GM06990 (cell line): Measurements from ENCODE around the gene ZNF281.
"Not testable (repeated sequence)": the region's sequence is repeated elsewhere in the genome, so short reads cannot be mapped to it uniquely, and the experiment has no call there.

ENCODE experiments used
- DNase-seq: peaks from one replicate; pipeline ENCODE4 v3.0.0-alpha.2; 2011; ENCODE audit not compliant: insufficient read length; ENCODE audit errors: extremely low read depth
- H3K27me3 ChIP-seq: replicated peaks from 2 replicates; pipeline ENCODE4 v1.6.0; 2011; ENCODE audit warnings: low read length; ENCODE audit not compliant: control insufficient read depth, insufficient read depth
- H3K36me3 ChIP-seq: 2 replicates; pipeline ENCODE4 v1.5.1; 2011; ENCODE audit warnings: low read length; ENCODE audit not compliant: control insufficient read depth, insufficient read depth
- H3K4me3 ChIP-seq: replicated peaks from 2 replicates; pipeline ENCODE4 v1.5.1; 2011; ENCODE audit warnings: low read depth, mild to moderate bottlenecking, control low read depth, low read length
- TF ChIP-seq, protein P1 (sequence below): IDR thresholded peaks from 2 replicates; pipeline ENCODE4 v1.5.1; 2011; ENCODE audit warnings: low read length, control low read depth, mild to moderate bottlenecking, inconsistent platforms; ENCODE audit not compliant: insufficient read depth, poor library complexity, severe bottlenecking

The ZNF281 gene

DNA sequence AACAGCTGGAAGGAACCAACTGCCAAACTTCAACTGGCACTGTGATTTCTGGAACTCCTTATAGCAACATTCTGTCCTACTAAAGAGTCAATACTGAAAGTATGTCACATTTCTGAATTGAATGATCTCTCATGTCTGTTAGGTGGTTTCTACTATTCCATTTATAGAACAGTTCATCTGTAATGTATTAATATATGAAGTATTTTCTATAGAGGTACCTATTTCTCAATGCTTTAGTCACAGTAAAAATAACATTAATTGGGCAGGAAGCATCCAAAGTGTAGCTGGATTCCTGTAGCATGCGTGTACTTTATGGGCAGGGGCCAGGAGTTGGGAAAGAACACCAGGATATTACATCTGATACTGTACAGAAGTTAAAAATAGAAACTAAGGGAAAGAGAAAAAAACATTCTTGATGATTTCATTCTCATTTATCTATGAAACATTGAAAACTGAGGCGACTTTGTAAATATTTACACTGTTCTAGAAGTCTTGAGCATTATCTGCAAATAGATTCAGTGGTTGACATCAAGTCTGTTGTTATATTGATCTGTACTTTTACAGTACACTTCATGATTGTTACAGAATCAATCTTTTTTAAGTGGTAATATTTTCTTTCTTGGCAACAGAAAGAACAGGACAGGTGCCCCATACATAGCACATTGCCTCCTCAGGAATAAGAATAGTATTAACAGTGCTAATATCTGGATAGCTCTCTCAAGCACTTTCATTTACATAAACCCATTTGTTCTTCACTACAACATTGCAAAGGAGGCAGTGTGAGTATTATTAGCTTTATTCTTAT is 6.2 kb upstream of the ZNF281 start:
- Histone ChIP-seq H3K36me3 (no peaks in the 10 kb centered on the region), H3K4me3 (peak overlapping the region; percentile 27), H3K27me3 (no peaks in the 10 kb centered on the region)
- peak; percentile 31 for DNase-seq
- TF ChIP-seq, protein P1, sequence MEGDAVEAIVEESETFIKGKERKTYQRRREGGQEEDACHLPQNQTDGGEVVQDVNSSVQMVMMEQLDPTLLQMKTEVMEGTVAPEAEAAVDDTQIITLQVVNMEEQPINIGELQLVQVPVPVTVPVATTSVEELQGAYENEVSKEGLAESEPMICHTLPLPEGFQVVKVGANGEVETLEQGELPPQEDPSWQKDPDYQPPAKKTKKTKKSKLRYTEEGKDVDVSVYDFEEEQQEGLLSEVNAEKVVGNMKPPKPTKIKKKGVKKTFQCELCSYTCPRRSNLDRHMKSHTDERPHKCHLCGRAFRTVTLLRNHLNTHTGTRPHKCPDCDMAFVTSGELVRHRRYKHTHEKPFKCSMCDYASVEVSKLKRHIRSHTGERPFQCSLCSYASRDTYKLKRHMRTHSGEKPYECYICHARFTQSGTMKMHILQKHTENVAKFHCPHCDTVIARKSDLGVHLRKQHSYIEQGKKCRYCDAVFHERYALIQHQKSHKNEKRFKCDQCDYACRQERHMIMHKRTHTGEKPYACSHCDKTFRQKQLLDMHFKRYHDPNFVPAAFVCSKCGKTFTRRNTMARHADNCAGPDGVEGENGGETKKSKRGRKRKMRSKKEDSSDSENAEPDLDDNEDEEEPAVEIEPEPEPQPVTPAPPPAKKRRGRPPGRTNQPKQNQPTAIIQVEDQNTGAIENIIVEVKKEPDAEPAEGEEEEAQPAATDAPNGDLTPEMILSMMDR = no peak

DNA sequence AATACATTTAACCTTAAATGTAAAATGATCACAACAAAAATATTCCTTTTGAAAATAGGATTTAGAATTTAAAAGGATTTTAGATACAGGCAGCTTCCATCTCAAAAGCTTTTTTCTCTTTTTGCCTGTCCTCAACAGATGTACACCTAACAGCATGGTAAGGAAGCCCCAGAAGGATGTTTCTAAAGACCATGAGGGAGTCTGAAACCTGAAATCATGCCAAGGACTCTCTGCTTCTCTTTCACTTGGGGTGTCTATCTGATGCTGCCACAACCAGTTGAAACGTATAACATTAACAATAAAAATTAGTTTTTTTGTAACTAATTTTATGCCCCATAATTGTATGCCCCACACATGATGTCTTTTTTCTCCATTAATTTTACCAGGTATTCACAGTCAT is 5.4 kb upstream of the ZNF281 start:
- Histone ChIP-seq H3K36me3 (no peaks in the 10 kb centered on the region), H3K27me3 (no peaks in the 10 kb centered on the region), H3K4me3 (peak overlapping the region; percentile 27)
- TF ChIP-seq, protein P1 = no peak
- DNase-seq = no peak

DNA sequence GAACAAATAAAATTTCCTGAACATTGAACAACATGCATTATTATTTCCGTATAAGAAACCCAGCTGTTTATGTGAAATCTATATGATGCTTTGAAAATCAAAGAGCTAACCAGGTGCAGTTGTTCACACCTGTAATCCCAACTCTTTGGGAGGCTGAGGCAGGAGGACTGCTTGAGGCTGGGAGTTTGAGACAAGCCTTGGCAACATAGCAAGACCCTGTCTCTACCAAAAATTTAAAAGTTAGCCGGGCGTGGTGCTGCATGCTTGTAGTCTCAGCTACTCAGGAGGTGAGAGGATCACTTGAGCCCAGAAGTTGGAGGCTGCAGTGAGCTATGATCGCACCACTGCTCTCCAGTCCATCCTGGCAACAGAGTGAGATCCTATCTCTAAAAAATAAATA is 4.8 kb upstream of the ZNF281 start:
- DNase-seq = no peak
- Histone ChIP-seq H3K36me3 (no peaks in the 10 kb centered on the region), H3K27me3 (no peaks in the 10 kb centered on the region), H3K4me3 (no peak overlapping the region)
- TF ChIP-seq, protein P1 = no peak

DNA sequence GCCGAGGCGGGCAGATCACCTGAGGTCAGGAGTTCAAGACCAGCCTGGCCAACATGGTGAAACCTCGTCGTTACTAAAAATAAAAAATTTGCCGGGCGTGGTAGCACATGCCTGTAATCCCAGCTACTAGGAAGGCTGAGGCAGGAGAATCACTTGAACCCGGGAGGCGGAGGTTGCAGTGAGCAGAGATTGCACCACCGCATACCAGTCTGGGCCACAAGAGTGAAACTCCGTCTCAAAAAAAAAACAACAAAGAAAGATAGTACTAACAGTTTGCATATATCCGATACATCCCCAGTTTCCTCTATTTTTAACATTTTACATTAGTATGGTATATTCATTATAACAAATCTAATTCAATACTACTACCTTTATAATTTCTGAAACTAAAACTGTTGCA is 3.9 kb upstream of the ZNF281 start:
- H3K36me3 ChIP-seq, DNase-seq, H3K4me3 ChIP-seq, H3K27me3 ChIP-seq: not testable (repeated sequence)

DNA sequence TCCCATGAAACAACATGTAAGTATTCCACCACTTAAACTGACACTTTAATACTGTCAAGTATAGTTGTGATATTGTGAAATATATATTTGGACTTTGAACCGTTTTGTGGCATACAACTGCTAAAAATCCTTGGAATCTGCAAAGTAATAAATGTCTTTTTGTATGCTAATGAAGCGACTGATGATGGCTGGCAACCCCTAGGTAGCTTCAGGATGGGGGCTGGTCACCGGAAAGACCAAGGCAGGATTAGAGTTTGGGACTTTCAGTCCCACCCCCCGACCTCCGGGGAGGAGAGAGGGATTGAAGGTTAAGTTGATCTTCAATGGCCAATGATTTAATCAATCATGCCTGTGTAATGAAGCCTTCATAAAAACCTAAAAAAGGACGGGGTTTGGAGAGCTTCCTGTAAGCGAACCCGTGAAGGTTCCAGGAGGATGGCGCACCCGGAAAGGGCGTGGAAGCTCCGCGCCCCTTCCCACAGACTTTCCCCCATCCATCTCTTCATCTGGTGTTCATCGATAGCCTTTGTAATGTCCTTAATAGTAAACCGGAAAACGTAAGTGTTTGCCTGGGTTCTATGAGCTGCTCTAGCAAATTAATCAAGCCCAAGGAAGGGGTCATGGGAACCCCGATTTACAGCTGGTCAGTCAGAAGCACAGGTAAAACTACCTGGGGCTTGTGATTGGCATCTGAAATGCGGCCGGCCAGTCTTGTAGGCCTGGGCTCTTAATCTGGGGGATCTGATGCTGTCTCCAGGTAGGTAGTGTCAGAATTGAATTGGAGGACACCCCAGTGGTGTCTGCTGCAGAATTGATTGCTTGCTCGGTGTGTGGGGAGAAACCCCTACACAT is 1.8 kb upstream of the ZNF281 start:
- Histone ChIP-seq H3K4me3 (no peak overlapping the region), H3K36me3 (peaks cover 8% of the 10 kb centered on the region), H3K27me3 (no peaks in the 10 kb centered on the region)
- TF ChIP-seq, protein P1 = no peak
- no peak for DNase-seq

DNA sequence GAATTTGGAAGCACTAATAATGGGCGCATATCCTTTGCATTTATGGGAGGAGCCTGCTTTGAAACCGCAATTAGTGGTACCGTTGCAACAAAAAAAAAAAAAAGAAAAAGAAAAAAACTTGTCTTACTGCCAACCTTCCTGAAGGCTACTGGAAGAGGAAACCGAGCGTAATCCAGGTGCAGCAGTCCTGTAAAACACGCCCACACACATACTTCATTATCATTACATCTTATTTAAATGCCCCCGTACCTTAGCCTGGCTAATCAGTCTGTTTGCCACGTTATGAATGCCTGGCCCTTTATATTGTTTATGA is 686 bp upstream of the ZNF281 start:
- Histone ChIP-seq H3K27me3 (no peaks in the 10 kb centered on the region), H3K36me3 (peaks cover 8% of the 10 kb centered on the region), H3K4me3 (peak overlapping the region; percentile 92)
- TF ChIP-seq, protein P1 = no peak
- DNase-seq = no peak
